Measurements from ENCODE around the gene TTC7B.

TTC7B gene

GRCh38 chr14:90616881-90617280 lies 199.3 kb downstream of the TTC7B start:
- no peaks in the 10 kb centered on the region for H3K9me3 ChIP-seq (ENCODE audit: control insufficient read depth, low read depth, low read length)
- no peaks in the 10 kb centered on the region for H3K36me3 ChIP-seq (ENCODE audit: control insufficient read depth, low read depth, low read length)
- H3K4me3 ChIP-seq (ENCODE audit: low read length) = no peak overlapping the region
- H3K9ac ChIP-seq (ENCODE audit: low read length) = peak overlapping the region; percentile 30
- peaks cover 30% of the 10 kb centered on the region for H3K4me1 ChIP-seq (ENCODE audit: control insufficient read depth, low read depth, low read length)
- no peaks in the 10 kb centered on the region for H3K27me3 ChIP-seq (ENCODE audit: control insufficient read depth, insufficient read depth, low read length)
- no peak overlapping the region for H3K27ac ChIP-seq (ENCODE audit: low read length)

- no peaks in the 10 kb centered on the region for H3K27me3 ChIP-seq (ENCODE audit: control insufficient read depth, insufficient read depth, low read length)
- H3K27ac ChIP-seq (ENCODE audit: low read length) = no peak overlapping the region
- no peak overlapping the region for H3K4me3 ChIP-seq (ENCODE audit: low read length)
- H3K4me1 ChIP-seq (ENCODE audit: control insufficient read depth, low read depth, low read length) = peaks cover 30% of the 10 kb centered on the region
- no peaks in the 10 kb centered on the region for H3K36me3 ChIP-seq (ENCODE audit: control insufficient read depth, low read depth, low read length)
- H3K9ac ChIP-seq (ENCODE audit: low read length) = peak overlapping the region; percentile 30
- H3K9me3 ChIP-seq (ENCODE audit: control insufficient read depth, low read depth, low read length) = no peaks in the 10 kb centered on the region
These were observed 199.9 kb downstream of the TTC7B start for GRCh38 chr14:90616313-90616712.

- Histone ChIP-seq H3K4me3 (ENCODE audit: low read length) (no peak overlapping the region), H3K9ac (ENCODE audit: low read length) (no peak overlapping the region), H3K36me3 (ENCODE audit: control insufficient read depth, low read depth, low read length) (no peaks in the 10 kb centered on the region), H3K27me3 (ENCODE audit: control insufficient read depth, insufficient read depth, low read length) (no peaks in the 10 kb centered on the region), H3K9me3 (ENCODE audit: control insufficient read depth, low read depth, low read length) (no peaks in the 10 kb centered on the region), H3K27ac (ENCODE audit: low read length) (no peak overlapping the region), H3K4me1 (ENCODE audit: control insufficient read depth, low read depth, low read length) (peaks cover 30% of the 10 kb centered on the region)
These were observed 200.6 kb downstream of the TTC7B start for GRCh38 chr14:90615517-90616060.

GRCh38 chr14:90614696-90615516 lies 201.3 kb downstream of the TTC7B start:
- Histone ChIP-seq H3K9me3 (ENCODE audit: control insufficient read depth, low read depth, low read length) (no peaks in the 10 kb centered on the region), H3K4me1 (ENCODE audit: control insufficient read depth, low read depth, low read length) (peaks cover 30% of the 10 kb centered on the region), H3K27me3 (ENCODE audit: control insufficient read depth, insufficient read depth, low read length) (no peaks in the 10 kb centered on the region), H3K27ac (ENCODE audit: low read length) (no peak overlapping the region), H3K4me3 (ENCODE audit: low read length) (no peak overlapping the region), H3K9ac (ENCODE audit: low read length) (no peak overlapping the region), H3K36me3 (ENCODE audit: control insufficient read depth, low read depth, low read length) (no peaks in the 10 kb centered on the region)

DNA sequence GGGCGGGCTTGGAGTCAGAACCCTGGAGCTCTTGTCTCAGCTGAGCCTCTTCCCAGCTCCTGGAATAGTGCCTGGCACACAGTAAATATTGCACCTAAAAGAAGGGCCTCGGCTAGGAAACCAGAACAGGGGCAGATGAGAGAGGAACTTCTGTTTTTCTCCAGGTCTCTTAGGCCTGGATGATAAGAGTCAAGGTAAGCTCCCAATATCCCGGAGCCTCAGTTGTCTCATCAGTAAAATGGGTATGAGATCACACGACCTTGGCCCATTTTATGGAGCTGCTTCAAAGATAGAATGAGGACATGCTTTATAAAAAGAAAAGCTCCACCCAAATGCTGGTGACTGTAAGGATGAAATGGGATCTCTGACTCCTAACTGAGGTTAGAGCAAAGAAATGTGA lies 202.2 kb downstream of the TTC7B start:
- peaks cover 32% of the 10 kb centered on the region for H3K4me1 ChIP-seq (ENCODE audit: control insufficient read depth, low read depth, low read length)
- no peak overlapping the region for H3K27ac ChIP-seq (ENCODE audit: low read length)
- H3K27me3 ChIP-seq (ENCODE audit: control insufficient read depth, insufficient read depth, low read length) = no peaks in the 10 kb centered on the region
- H3K9ac ChIP-seq (ENCODE audit: low read length) = no peak overlapping the region
- H3K9me3 ChIP-seq (ENCODE audit: control insufficient read depth, low read depth, low read length) = no peaks in the 10 kb centered on the region
- no peak overlapping the region for H3K4me3 ChIP-seq (ENCODE audit: low read length)
- H3K36me3 ChIP-seq (ENCODE audit: control insufficient read depth, low read depth, low read length) = no peaks in the 10 kb centered on the region

DNA sequence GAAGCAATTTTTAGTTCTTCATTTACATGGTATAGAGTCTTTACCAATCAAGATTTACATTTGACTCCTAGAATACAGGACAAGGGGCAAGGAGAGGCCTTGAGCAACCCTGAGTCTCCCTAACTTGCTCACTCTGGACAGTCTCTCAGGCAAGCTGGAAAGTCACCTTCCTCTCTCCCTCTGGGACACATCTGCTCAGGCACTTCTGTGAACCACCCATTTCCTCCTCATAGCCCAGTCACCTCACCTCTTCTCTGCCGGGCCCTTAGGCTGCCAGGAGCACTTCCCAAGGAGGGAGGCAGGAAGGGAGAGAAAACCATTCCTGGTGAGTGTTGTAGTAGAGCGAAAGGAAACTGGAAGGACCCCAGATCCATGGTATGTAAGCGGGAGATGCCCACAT lies 202.8 kb downstream of the TTC7B start:
- Histone ChIP-seq H3K4me1 (ENCODE audit: control insufficient read depth, low read depth, low read length) (peaks cover 36% of the 10 kb centered on the region), H3K27ac (ENCODE audit: low read length) (no peak overlapping the region), H3K4me3 (ENCODE audit: low read length) (no peak overlapping the region), H3K27me3 (ENCODE audit: control insufficient read depth, insufficient read depth, low read length) (no peaks in the 10 kb centered on the region), H3K9me3 (ENCODE audit: control insufficient read depth, low read depth, low read length) (no peaks in the 10 kb centered on the region), H3K9ac (ENCODE audit: low read length) (no peak overlapping the region), H3K36me3 (ENCODE audit: control insufficient read depth, low read depth, low read length) (no peaks in the 10 kb centered on the region)

- H3K36me3 ChIP-seq (ENCODE audit: control insufficient read depth, low read depth, low read length) = no peaks in the 10 kb centered on the region
- H3K9ac ChIP-seq (ENCODE audit: low read length) = no peak overlapping the region
- H3K27ac ChIP-seq (ENCODE audit: low read length) = no peak overlapping the region
- no peaks in the 10 kb centered on the region for H3K9me3 ChIP-seq (ENCODE audit: control insufficient read depth, low read depth, low read length)
- no peak overlapping the region for H3K4me3 ChIP-seq (ENCODE audit: low read length)
- H3K4me1 ChIP-seq (ENCODE audit: control insufficient read depth, low read depth, low read length) = peaks cover 39% of the 10 kb centered on the region
- no peaks in the 10 kb centered on the region for H3K27me3 ChIP-seq (ENCODE audit: control insufficient read depth, insufficient read depth, low read length)
These were observed 203.4 kb downstream of the TTC7B start for GRCh38 chr14:90612801-90613200.

GRCh38 chr14:90611936-90612335 lies 204.3 kb downstream of the TTC7B start:
- H3K27ac ChIP-seq (ENCODE audit: low read length) = no peak overlapping the region
- H3K4me1 ChIP-seq (ENCODE audit: control insufficient read depth, low read depth, low read length) = peaks cover 39% of the 10 kb centered on the region
- H3K27me3 ChIP-seq (ENCODE audit: control insufficient read depth, insufficient read depth, low read length) = no peaks in the 10 kb centered on the region
- H3K4me3 ChIP-seq (ENCODE audit: low read length) = no peak overlapping the region
- H3K36me3 ChIP-seq (ENCODE audit: control insufficient read depth, low read depth, low read length) = no peaks in the 10 kb centered on the region
- no peak overlapping the region for H3K9ac ChIP-seq (ENCODE audit: low read length)
- no peaks in the 10 kb centered on the region for H3K9me3 ChIP-seq (ENCODE audit: control insufficient read depth, low read depth, low read length)

DNA sequence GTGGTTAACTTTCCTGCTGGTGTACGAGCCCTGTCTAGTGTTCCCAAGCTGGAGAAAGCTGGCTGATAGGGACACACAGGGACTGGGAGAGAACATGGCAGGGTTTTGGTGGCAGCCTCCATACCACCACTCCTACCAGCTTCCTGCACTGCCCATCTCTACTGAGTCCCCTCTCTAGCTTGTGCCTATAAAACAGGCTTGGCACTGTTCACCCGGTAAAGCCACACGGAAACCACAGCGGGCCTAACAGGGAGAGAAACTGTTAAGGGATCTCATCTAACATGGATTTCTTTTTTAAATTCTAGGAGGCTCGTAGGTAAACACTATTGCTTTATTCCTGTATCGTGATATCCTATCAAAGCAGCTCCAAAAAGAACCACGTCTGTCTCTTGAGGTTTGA lies 204.7 kb downstream of the TTC7B start:
- no peaks in the 10 kb centered on the region for H3K9me3 ChIP-seq (ENCODE audit: control insufficient read depth, low read depth, low read length)
- H3K9ac ChIP-seq (ENCODE audit: low read length) = no peak overlapping the region
- no peaks in the 10 kb centered on the region for H3K27me3 ChIP-seq (ENCODE audit: control insufficient read depth, insufficient read depth, low read length)
- no peak overlapping the region for H3K4me3 ChIP-seq (ENCODE audit: low read length)
- H3K27ac ChIP-seq (ENCODE audit: low read length) = no peak overlapping the region
- no peaks in the 10 kb centered on the region for H3K36me3 ChIP-seq (ENCODE audit: control insufficient read depth, low read depth, low read length)
- H3K4me1 ChIP-seq (ENCODE audit: control insufficient read depth, low read depth, low read length) = peaks cover 35% of the 10 kb centered on the region

DNA sequence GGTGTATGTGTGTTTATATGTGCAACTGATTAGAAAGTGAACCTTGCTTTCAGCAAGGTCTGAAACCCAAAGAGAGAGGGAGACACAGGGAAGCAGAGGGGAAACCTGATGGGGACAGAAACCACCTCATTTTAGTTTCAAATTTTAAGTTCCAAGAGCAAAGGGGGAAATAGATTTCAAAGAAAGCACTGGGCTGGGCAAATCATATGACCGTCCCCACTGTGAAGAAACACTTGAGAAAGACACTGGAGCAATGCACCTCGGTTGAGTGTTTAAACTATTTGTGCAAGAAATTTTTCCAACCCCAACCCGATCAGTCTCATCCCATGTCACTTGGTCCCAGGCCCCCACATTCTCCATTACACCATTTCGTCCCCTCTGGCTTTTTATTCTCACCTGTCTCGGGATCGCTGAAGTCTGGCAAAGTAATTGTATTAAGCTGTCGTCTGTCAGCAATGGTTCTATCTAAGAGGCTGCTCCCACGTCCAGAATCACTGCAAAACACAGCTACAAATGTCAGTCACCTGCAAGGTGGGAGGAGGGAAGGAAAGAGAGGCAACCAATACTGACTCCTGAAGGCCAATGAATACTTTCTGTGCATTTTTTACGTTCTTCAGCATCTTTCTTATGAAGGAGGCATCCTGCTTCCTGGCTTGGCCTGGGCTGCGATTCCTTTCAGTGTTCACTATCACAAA lies 205.7 kb downstream of the TTC7B start:
- H3K36me3 ChIP-seq (ENCODE audit: control insufficient read depth, low read depth, low read length) = no peaks in the 10 kb centered on the region

GRCh38 chr14:90609376-90609775 lies 206.9 kb downstream of the TTC7B start:
- H3K27me3 ChIP-seq (ENCODE audit: control insufficient read depth, insufficient read depth, low read length) = no peaks in the 10 kb centered on the region
- no peaks in the 10 kb centered on the region for H3K9me3 ChIP-seq (ENCODE audit: control insufficient read depth, low read depth, low read length)
- no peaks in the 10 kb centered on the region for H3K36me3 ChIP-seq (ENCODE audit: control insufficient read depth, low read depth, low read length)
- H3K4me1 ChIP-seq (ENCODE audit: control insufficient read depth, low read depth, low read length) = peaks cover 38% of the 10 kb centered on the region
- H3K27ac ChIP-seq (ENCODE audit: low read length) = no peak overlapping the region
- no peak overlapping the region for H3K4me3 ChIP-seq (ENCODE audit: low read length)
- no peak overlapping the region for H3K9ac ChIP-seq (ENCODE audit: low read length)

More for the DNA sequence above, 205.7 kb downstream of the TTC7B start:
- no peak overlapping the region for H3K27ac ChIP-seq (ENCODE audit: low read length)
- H3K9ac ChIP-seq (ENCODE audit: low read length) = no peak overlapping the region
- no peaks in the 10 kb centered on the region for H3K27me3 ChIP-seq (ENCODE audit: control insufficient read depth, insufficient read depth, low read length)
- H3K9me3 ChIP-seq (ENCODE audit: control insufficient read depth, low read depth, low read length) = no peaks in the 10 kb centered on the region
- H3K4me3 ChIP-seq (ENCODE audit: low read length) = no peak overlapping the region
- H3K4me1 ChIP-seq (ENCODE audit: control insufficient read depth, low read depth, low read length) = peaks cover 35% of the 10 kb centered on the region
